Activated naive CD4-positive, alpha-beta T cell (primary cell): ENCODE results near the gene EIF4E.
"Not testable (repeated sequence)": the region's sequence is repeated elsewhere in the genome, so short reads cannot be mapped to it uniquely, and the experiment has no call there.

ENCODE experiments used
- DNase-seq, 4 experiments: peaks; one replicate each; lab custom pipeline; 2025; lab: John Stamatoyannopoulos, UW

The EIF4E gene

GRCh38 chr4:98932539-98932938 lies 3.6 kb upstream of the EIF4E start:
- DNase-seq = no peak

- no peak for DNase-seq
Measured at GRCh38 chr4:98930311-98930865, 1.5 kb upstream of the EIF4E start.

GRCh38 chr4:98929341-98930267 lies 671 bp upstream of the EIF4E start:
- peak; percentile 10 to 37 (median 17) for DNase-seq

GRCh38 chr4:98928131-98928504 lies 815 bp downstream of the EIF4E start:
- peak in 2 of 4 experiments; percentile 39 for DNase-seq

- DNase-seq = not testable (repeated sequence)
Measured at GRCh38 chr4:98926257-98926656, 2.7 kb downstream of the EIF4E start.

- no peak for DNase-seq
Measured at GRCh38 chr4:98921292-98921691, 7.6 kb downstream of the EIF4E start.

GRCh38 chr4:98919996-98920395 lies 8.9 kb downstream of the EIF4E start:
- DNase-seq = no peak

GRCh38 chr4:98910728-98911127 lies 18.2 kb downstream of the EIF4E start:
- DNase-seq = not testable (repeated sequence)

- no peak for DNase-seq
Measured at GRCh38 chr4:98909646-98910401, 19.1 kb downstream of the EIF4E start.

- no peak for DNase-seq
Measured at GRCh38 chr4:98908703-98909262, 20.1 kb downstream of the EIF4E start.

- DNase-seq = no peak
Measured at GRCh38 chr4:98908182-98908581, 20.8 kb downstream of the EIF4E start.

GRCh38 chr4:98905839-98906238 lies 23.1 kb downstream of the EIF4E start:
- DNase-seq = no peak

GRCh38 chr4:98905297-98905696 lies 23.6 kb downstream of the EIF4E start:
- no peak for DNase-seq

- DNase-seq = no peak
Measured at GRCh38 chr4:98903963-98904362, 25.0 kb downstream of the EIF4E start.

GRCh38 chr4:98903561-98903960 lies 25.4 kb downstream of the EIF4E start:
- DNase-seq = no peak

- DNase-seq = no peak
Measured at GRCh38 chr4:98899277-98899676, 29.7 kb downstream of the EIF4E start.

- no peak for DNase-seq
Measured at GRCh38 chr4:98891478-98892337, 37.2 kb downstream of the EIF4E start.

GRCh38 chr4:98890702-98891455 lies 38.1 kb downstream of the EIF4E start:
- DNase-seq = no peak

- DNase-seq = no peak
Measured at GRCh38 chr4:98887145-98887544, 41.8 kb downstream of the EIF4E start.

GRCh38 chr4:98886382-98886781 lies 42.6 kb downstream of the EIF4E start:
- not testable (repeated sequence) for DNase-seq

GRCh38 chr4:98880884-98881283 lies 48.0 kb downstream of the EIF4E start:
- DNase-seq = not testable (repeated sequence)
